Measurements from ENCODE around the gene RPS24.

Gene RPS24

GRCh38 chr10:78081292-78081691 is 47.6 kb downstream of the RPS24 start:
- TF ChIP-seq GATA3 (IDR thresholded peaks at IDR 0.05; ENCODE audit: low read depth, low read length) (no peak), GATA2 (IDR thresholded peaks at IDR 0.05; ENCODE audit: low read depth, low read length) (no peak)

GRCh38 chr10:78082636-78083035 is 49.0 kb downstream of the RPS24 start:
- TF ChIP-seq GATA3 (IDR thresholded peaks at IDR 0.05; ENCODE audit: low read depth, low read length): no peak
- TF ChIP-seq GATA2 (IDR thresholded peaks at IDR 0.05; ENCODE audit: low read depth, low read length): no peak

Measured in SH-SY5Y (cell line).